ENCODE measurements around the gene FRRS1L. TPM values are rescaled to one million over a fixed set of nuclear protein-coding genes. Genes with fewer than 3 reads are reported as not detected.

Gene FRRS1L
- total and polyA plus RNA-seq, 2 of the 4 experiments (the other 2 are of a cell fraction) = under 0.01 to 0.05 TPM

- no peaks in the 10 kb centered on the region for H3K9me3 ChIP-seq (ENCODE audit: control insufficient read depth, insufficient read depth, low read length)
- H4K5ac ChIP-seq (ENCODE audit: low read depth, low read length) = no peak overlapping the region
- intact Hi-C loops (cut with micrococcal nuclease) = loop anchor here (10.0 kb wide), 1 partner anchor 326 kb away; no protein-coding TSS in a partner anchor
- H4K20me1 ChIP-seq (ENCODE audit: insufficient read depth, low read length) = no peaks in the 10 kb centered on the region
- H2AK5ac ChIP-seq (ENCODE audit: low read depth, low read length) = no peak overlapping the region
- no peak for TF ChIP-seq ELK1 (IDR thresholded peaks at IDR 0.05; ENCODE audit: borderline replicate concordance, low read depth, low read length)
- no peak for TF ChIP-seq RFX5 (IDR thresholded peaks at IDR 0.05; ENCODE audit: low read depth, low read length)
- no peak for TF ChIP-seq MAZ (IDR thresholded peaks at IDR 0.05; ENCODE audit: borderline replicate concordance, low read depth, low read length)
- no peak for TF ChIP-seq RCOR1 (IDR thresholded peaks at IDR 0.05; ENCODE audit: insufficient replicate concordance, low read length)
- no peak for TF ChIP-seq USF2 (IDR thresholded peaks at IDR 0.05; ENCODE audit: low read depth, low read length)
- TF ChIP-seq MXI1 (IDR thresholded peaks at IDR 0.05; ENCODE audit: borderline replicate concordance, low read depth, low read length) = no peak
- no peak for TF ChIP-seq NFE2L2 (IDR thresholded peaks at IDR 0.05; ENCODE audit: low read depth, low read length)
- no peak for TF ChIP-seq CEBPB (IDR thresholded peaks at IDR 0.05; ENCODE audit: low read depth, low read length)
- TF ChIP-seq FOS (IDR thresholded peaks at IDR 0.05; ENCODE audit: low read depth, low read length) = no peak
- TF ChIP-seq, protein P1, sequence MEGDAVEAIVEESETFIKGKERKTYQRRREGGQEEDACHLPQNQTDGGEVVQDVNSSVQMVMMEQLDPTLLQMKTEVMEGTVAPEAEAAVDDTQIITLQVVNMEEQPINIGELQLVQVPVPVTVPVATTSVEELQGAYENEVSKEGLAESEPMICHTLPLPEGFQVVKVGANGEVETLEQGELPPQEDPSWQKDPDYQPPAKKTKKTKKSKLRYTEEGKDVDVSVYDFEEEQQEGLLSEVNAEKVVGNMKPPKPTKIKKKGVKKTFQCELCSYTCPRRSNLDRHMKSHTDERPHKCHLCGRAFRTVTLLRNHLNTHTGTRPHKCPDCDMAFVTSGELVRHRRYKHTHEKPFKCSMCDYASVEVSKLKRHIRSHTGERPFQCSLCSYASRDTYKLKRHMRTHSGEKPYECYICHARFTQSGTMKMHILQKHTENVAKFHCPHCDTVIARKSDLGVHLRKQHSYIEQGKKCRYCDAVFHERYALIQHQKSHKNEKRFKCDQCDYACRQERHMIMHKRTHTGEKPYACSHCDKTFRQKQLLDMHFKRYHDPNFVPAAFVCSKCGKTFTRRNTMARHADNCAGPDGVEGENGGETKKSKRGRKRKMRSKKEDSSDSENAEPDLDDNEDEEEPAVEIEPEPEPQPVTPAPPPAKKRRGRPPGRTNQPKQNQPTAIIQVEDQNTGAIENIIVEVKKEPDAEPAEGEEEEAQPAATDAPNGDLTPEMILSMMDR (conservative IDR thresholded peaks at IDR 0.05; ENCODE audit: low read depth, low read length) = no peak
- TF ChIP-seq CHD1 (IDR thresholded peaks at IDR 0.05; ENCODE audit: low read depth, low read length) = no peak
- no peak for TF ChIP-seq RAD21 (IDR thresholded peaks at IDR 0.05; ENCODE audit: low read length)
- TF ChIP-seq POLR2A (IDR thresholded peaks at IDR 0.05; ENCODE audit: low read depth, low read length) = no peak
- no peak for TF ChIP-seq SMC3 (IDR thresholded peaks at IDR 0.05; ENCODE audit: low read depth, low read length)
- TF ChIP-seq MAFK (IDR thresholded peaks at IDR 0.05; ENCODE audit: low read depth, low read length) = no peak
- no peak for TF ChIP-seq BHLHE40 (IDR thresholded peaks at IDR 0.05; ENCODE audit: low read depth, low read length)
- no CpG with 5 or more reads among the region's 6 CpGs for WGBS, 2 experiments (ENCODE audit: extremely low coverage in 2 of 2, insufficient read length in 1 of 2)
- no peak overlapping the region for H2BK5ac ChIP-seq (ENCODE audit: low read depth, low read length, poor library complexity, severe bottlenecking)
- H2BK20ac ChIP-seq (ENCODE audit: low read depth, low read length) = no peak overlapping the region
- H3K9me1 ChIP-seq (ENCODE audit: insufficient read depth, low read length) = no peaks in the 10 kb centered on the region
- H3K23ac ChIP-seq (ENCODE audit: low read depth, low read length) = no peak overlapping the region
- ChIA-PET POLR2A (ENCODE audit: unreplicated experiment) (interaction anchor here (0.6 kb wide), 1 partner anchor 35 kb away, joined by 7 read pairs; no protein-coding TSS in a partner anchor), CTCF (no interaction called here)
- no peak for DNase-seq
- H2AK9ac ChIP-seq (replicated peaks; ENCODE audit: low read depth, low read length, poor library complexity) = no peak overlapping the region
- in situ Hi-C loops (cut with MboI; ENCODE audit: low sequenced_read_pairs) = loop anchor here (25.0 kb wide), 1 partner anchor 113 kb away; the partner anchor contains the start of gene EPB41L4B
- no peak for ATAC-seq (ENCODE audit: low read depth)
- BruUV-seq (replicated peaks) = no TSS peak
- no peak overlapping the region for H3K4me2 ChIP-seq (ENCODE audit: low read depth, low read length)
- H2BK15ac ChIP-seq (ENCODE audit: low read depth, low read length) = no peak overlapping the region
- H3K27ac ChIP-seq (ENCODE audit: insufficient read depth, low read length) = no peak overlapping the region
- H3K4ac ChIP-seq (ENCODE audit: low read depth, low read length) = no peak overlapping the region
- no peak overlapping the region for H4K91ac ChIP-seq (ENCODE audit: insufficient read depth, low read depth, low read length)
- no peaks in the 10 kb centered on the region for H3K36me3 ChIP-seq (ENCODE audit: control insufficient read depth, insufficient read depth, low read length)
- H3K56ac ChIP-seq (ENCODE audit: extremely low read depth, insufficient read depth, low read length) = no peak overlapping the region
- H4K8ac ChIP-seq (ENCODE audit: low read depth in 2 of 2, low read length in 2 of 2) = no peak overlapping the region
- H3K4me3 ChIP-seq (ENCODE audit: insufficient read depth, low read depth, low read length) = no peak overlapping the region
- H3K9ac ChIP-seq (ENCODE audit: low read depth, low read length) = no peak overlapping the region
- H3K4me1 ChIP-seq (ENCODE audit: control insufficient read depth, insufficient read depth, low read length) = peaks cover 2% of the 10 kb centered on the region; the same call in 1 of the 2 replicates
- H3K27me3 ChIP-seq (ENCODE audit: control insufficient read depth, insufficient read depth, low read length) = peaks cover 21% of the 10 kb centered on the region
- H2AFZ ChIP-seq (replicated peaks; ENCODE audit: low read length, poor library complexity) = no peak overlapping the region
- H3K14ac ChIP-seq (replicated peaks; ENCODE audit: low read depth, low read length) = no peak overlapping the region
- dilution Hi-C loops (cut with HindIII; ENCODE audit: low sequenced_read_pairs, unreplicated experiment) = no loop called here
- no peaks in the 10 kb centered on the region for H3K79me1 ChIP-seq (ENCODE audit: low read depth in 1 of 2, low read length in 2 of 2)
- H3K18ac ChIP-seq (ENCODE audit: low read depth, low read length) = no peak overlapping the region
- H2BK120ac ChIP-seq (ENCODE audit: low read depth, low read length) = no peak overlapping the region
Measured at GRCh38 chr9:109198736-109199382, 31.8 kb upstream of the FRRS1L start.

Data from IMR-90 (cell line).